Liver (tissue), 3 donors: ENCODE measurements around the gene VAPB.

Source experiments
- EGR1 ChIP-seq, 2 donors: IDR thresholded peaks; 2 replicates each; pipeline ENCODE4 v1.6.1; 2016 to 2018; ENCODE audit warnings: antibody characterized with exemption in 2 of 2, low read depth in 2 of 2
- RAD21 ChIP-seq, 2 donors: IDR thresholded peaks; 2 replicates each; pipeline ENCODE4 v1.6.1; 2016; ENCODE audit warnings: antibody characterized with exemption in 2 of 2, mild to moderate bottlenecking in 2 of 2
- TAF1 ChIP-seq: conservative IDR thresholded peaks from 2 replicates; pipeline ENCODE4 v1.6.1; 2016; ENCODE audit warnings: antibody characterized with exemption, mild to moderate bottlenecking
- ZBTB33 ChIP-seq: IDR thresholded peaks from 2 replicates; pipeline ENCODE4 v1.6.1; 2016; ENCODE audit warnings: antibody characterized with exemption
- TF ChIP-seq, protein P1 (sequence below): fragments of 150-350 bp; IDR thresholded peaks from 2 replicates; pipeline ENCODE4 v1.5.1; 2017; ENCODE audit warnings: improper control_type of control experiment, low read depth, low read length; ENCODE audit not compliant: missing input control
- TF ChIP-seq, protein P2 (sequence below): IDR thresholded peaks from 2 replicates; pipeline ENCODE4 v1.6.1; 2016; ENCODE audit warnings: antibody characterized with exemption
- TF ChIP-seq, protein P3 (sequence below): IDR thresholded peaks from 2 replicates; pipeline ENCODE4 v1.6.1; 2016; ENCODE audit warnings: antibody characterized with exemption, mild to moderate bottlenecking
- donor health status: healthy.
- donor health status: healthy.

DNA sequence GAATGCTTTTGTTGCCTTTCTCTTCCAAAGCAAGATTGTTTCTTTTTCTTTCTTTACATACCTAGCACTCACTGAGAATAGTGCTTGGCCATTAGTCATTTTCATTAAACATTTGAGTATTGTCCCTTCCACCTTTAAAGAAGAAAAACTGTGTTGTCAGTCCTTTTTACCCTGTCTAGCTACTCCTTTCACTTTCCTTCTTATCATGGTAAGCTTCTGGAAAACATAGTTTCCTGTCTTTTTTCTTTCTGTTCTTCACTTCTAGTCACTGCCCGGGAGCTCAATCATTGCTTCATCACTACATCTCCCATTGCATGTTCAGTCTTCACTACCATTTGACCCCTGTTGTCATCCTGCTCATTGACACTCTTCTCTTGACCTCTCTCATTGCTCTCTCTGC, 12.1 kb downstream of the VAPB start:
- TF ChIP-seq, protein P1, sequence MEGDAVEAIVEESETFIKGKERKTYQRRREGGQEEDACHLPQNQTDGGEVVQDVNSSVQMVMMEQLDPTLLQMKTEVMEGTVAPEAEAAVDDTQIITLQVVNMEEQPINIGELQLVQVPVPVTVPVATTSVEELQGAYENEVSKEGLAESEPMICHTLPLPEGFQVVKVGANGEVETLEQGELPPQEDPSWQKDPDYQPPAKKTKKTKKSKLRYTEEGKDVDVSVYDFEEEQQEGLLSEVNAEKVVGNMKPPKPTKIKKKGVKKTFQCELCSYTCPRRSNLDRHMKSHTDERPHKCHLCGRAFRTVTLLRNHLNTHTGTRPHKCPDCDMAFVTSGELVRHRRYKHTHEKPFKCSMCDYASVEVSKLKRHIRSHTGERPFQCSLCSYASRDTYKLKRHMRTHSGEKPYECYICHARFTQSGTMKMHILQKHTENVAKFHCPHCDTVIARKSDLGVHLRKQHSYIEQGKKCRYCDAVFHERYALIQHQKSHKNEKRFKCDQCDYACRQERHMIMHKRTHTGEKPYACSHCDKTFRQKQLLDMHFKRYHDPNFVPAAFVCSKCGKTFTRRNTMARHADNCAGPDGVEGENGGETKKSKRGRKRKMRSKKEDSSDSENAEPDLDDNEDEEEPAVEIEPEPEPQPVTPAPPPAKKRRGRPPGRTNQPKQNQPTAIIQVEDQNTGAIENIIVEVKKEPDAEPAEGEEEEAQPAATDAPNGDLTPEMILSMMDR: no peak
- TF ChIP-seq, protein P2, sequence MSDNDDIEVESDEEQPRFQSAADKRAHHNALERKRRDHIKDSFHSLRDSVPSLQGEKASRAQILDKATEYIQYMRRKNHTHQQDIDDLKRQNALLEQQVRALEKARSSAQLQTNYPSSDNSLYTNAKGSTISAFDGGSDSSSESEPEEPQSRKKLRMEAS: no peak
- no peak for TF ChIP-seq TAF1
- no peak for TF ChIP-seq EGR1 (IDR thresholded peaks at IDR 0.05; ENCODE audit: low read depth in 2 of 2)
- TF ChIP-seq RAD21 (IDR thresholded peaks at IDR 0.05): no peak
- no peak for TF ChIP-seq ZBTB33
- TF ChIP-seq, protein P3, sequence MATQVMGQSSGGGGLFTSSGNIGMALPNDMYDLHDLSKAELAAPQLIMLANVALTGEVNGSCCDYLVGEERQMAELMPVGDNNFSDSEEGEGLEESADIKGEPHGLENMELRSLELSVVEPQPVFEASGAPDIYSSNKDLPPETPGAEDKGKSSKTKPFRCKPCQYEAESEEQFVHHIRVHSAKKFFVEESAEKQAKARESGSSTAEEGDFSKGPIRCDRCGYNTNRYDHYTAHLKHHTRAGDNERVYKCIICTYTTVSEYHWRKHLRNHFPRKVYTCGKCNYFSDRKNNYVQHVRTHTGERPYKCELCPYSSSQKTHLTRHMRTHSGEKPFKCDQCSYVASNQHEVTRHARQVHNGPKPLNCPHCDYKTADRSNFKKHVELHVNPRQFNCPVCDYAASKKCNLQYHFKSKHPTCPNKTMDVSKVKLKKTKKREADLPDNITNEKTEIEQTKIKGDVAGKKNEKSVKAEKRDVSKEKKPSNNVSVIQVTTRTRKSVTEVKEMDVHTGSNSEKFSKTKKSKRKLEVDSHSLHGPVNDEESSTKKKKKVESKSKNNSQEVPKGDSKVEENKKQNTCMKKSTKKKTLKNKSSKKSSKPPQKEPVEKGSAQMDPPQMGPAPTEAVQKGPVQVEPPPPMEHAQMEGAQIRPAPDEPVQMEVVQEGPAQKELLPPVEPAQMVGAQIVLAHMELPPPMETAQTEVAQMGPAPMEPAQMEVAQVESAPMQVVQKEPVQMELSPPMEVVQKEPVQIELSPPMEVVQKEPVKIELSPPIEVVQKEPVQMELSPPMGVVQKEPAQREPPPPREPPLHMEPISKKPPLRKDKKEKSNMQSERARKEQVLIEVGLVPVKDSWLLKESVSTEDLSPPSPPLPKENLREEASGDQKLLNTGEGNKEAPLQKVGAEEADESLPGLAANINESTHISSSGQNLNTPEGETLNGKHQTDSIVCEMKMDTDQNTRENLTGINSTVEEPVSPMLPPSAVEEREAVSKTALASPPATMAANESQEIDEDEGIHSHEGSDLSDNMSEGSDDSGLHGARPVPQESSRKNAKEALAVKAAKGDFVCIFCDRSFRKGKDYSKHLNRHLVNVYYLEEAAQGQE: no peak
